B cell (primary cell): ENCODE data around the gene S100G.

Source experiments
- EZH2 ChIP-seq: IDR thresholded peaks from 2 replicates; pipeline ENCODE4 v1.6.1; 2012; ENCODE audit warnings: borderline replicate concordance, low read depth, mild to moderate bottlenecking, moderate library complexity, low read length; ENCODE audit not compliant: insufficient read depth, poor library complexity, severe bottlenecking
- TF ChIP-seq, protein P1 (sequence below): fragments of 200-600 bp; IDR thresholded peaks from one replicate; pipeline ENCODE4 v1.8.0; 2022; ENCODE audit warnings: antibody characterized with exemption, mild to moderate bottlenecking

DNA sequence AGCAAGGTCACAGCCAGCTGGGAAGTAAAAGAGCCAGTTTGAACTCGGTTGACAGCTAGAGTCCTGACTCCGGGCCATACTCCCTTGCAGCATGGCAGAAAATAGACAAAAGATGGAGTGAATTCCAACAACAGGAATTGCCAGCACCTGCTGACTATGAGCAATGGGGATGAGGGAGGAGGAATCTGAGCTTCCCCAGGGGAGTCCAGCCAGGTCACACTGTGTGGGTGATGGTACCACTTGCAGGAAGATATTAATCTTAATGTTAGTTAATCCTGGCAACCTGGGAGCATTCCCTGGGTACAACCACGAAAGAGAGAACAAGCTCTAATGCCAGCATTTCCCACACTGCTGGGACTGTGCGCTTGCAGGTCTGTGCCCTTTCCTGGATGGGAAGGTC, 48.1 kb upstream of the S100G start:
- TF ChIP-seq, protein P1, sequence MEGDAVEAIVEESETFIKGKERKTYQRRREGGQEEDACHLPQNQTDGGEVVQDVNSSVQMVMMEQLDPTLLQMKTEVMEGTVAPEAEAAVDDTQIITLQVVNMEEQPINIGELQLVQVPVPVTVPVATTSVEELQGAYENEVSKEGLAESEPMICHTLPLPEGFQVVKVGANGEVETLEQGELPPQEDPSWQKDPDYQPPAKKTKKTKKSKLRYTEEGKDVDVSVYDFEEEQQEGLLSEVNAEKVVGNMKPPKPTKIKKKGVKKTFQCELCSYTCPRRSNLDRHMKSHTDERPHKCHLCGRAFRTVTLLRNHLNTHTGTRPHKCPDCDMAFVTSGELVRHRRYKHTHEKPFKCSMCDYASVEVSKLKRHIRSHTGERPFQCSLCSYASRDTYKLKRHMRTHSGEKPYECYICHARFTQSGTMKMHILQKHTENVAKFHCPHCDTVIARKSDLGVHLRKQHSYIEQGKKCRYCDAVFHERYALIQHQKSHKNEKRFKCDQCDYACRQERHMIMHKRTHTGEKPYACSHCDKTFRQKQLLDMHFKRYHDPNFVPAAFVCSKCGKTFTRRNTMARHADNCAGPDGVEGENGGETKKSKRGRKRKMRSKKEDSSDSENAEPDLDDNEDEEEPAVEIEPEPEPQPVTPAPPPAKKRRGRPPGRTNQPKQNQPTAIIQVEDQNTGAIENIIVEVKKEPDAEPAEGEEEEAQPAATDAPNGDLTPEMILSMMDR: no peak
- no peak for TF ChIP-seq EZH2
